Measurements from ENCODE around the gene GIPC3. TPM values are rescaled to one million over a fixed set of nuclear protein-coding genes. Genes with fewer than 3 reads are reported as not detected.
"Not testable (repeated sequence)": the region's sequence is repeated elsewhere in the genome, so short reads cannot be mapped to it uniquely, and the experiment has no call there.

The GIPC3 gene
- total RNA-seq, 2 experiments from 2014 or later: 0.15 to 0.23 TPM

GRCh38 chr19:3626473-3627350 lies 41.4 kb downstream of the GIPC3 start, which contains the start of gene CACTIN:
CACTIN (minus strand) TSS chr19:3626790; CDS start chr19:3626762, 28 bp downstream.
- H3K36me3 Mint-ChIP-seq: peaks cover 5% of the 10 kb centered on the region
- H3K9me3 Mint-ChIP-seq (ENCODE audit: low read depth): no peaks in the 10 kb centered on the region
- peak; percentile 98 for ATAC-seq
- peaks cover 24% of the 10 kb centered on the region for H3K4me1 Mint-ChIP-seq
- H3K27me3 Mint-ChIP-seq: no peaks in the 10 kb centered on the region
- H3K4me3 Mint-ChIP-seq: peak within 1 kb of the TSS; percentile 86
- H3K27ac Mint-ChIP-seq: peak within 1 kb of the TSS; percentile 98
- DNase-seq: peak; percentile 99
- CTCF ChIA-PET: interaction anchor here (0.6 to 1.6 kb wide), 7 partner anchors 10 to 195 kb away, joined by 3 to 4 read pairs (median 3); no protein-coding TSS in a partner anchor

- Mint-ChIP-seq H3K4me3 (peak overlapping the region; percentile 86), H3K27me3 (no peaks in the 10 kb centered on the region), H3K36me3 (peaks cover 3% of the 10 kb centered on the region), H3K27ac (peak overlapping the region; percentile 98), H3K4me1 (peaks cover 24% of the 10 kb centered on the region), H3K9me3 (ENCODE audit: low read depth) (no peaks in the 10 kb centered on the region)
- DNase-seq: no peak
- CTCF ChIA-PET: interaction anchor here (0.6 to 1.6 kb wide), 7 partner anchors 9 to 195 kb away, joined by 3 to 4 read pairs (median 3); no protein-coding TSS in a partner anchor
- no peak for ATAC-seq
These were observed 42.1 kb downstream of the GIPC3 start for GRCh38 chr19:3627351-3627723.

GRCh38 chr19:3628766-3629165 lies 43.5 kb downstream of the GIPC3 start:
- H3K36me3 Mint-ChIP-seq; H3K27ac Mint-ChIP-seq; ATAC-seq; DNase-seq; H3K9me3 Mint-ChIP-seq (ENCODE audit: low read depth); H3K4me3 Mint-ChIP-seq; H3K27me3 Mint-ChIP-seq: not testable (repeated sequence)
- CTCF ChIA-PET: interaction anchor here (0.7 kb wide), 1 partner anchor 38 kb away, joined by 3 read pairs; no protein-coding TSS in a partner anchor
- H3K4me1 Mint-ChIP-seq: peaks cover 24% of the 10 kb centered on the region

GRCh38 chr19:3631053-3631861 lies 46.0 kb downstream of the GIPC3 start:
- Mint-ChIP-seq H3K27ac (no peak overlapping the region), H3K4me3 (no peak overlapping the region), H3K9me3 (ENCODE audit: low read depth) (no peaks in the 10 kb centered on the region), H3K4me1 (peaks cover 4% of the 10 kb centered on the region), H3K27me3 (no peaks in the 10 kb centered on the region), H3K36me3 (no peaks in the 10 kb centered on the region)
- DNase-seq (no peak), ATAC-seq (no peak)
- CTCF ChIA-PET: no interaction called here

GRCh38 chr19:3632098-3632497 lies 46.8 kb downstream of the GIPC3 start:
- Mint-ChIP-seq H3K36me3 (no peaks in the 10 kb centered on the region), H3K9me3 (ENCODE audit: low read depth) (no peaks in the 10 kb centered on the region), H3K27me3 (no peaks in the 10 kb centered on the region), H3K27ac (no peak overlapping the region), H3K4me3 (no peak overlapping the region), H3K4me1 (peaks cover under 1% of the 10 kb centered on the region)
- DNase-seq: no peak
- CTCF ChIA-PET: interaction anchor here (1.5 kb wide), 1 partner anchor 34 kb away, joined by 3 read pairs; no protein-coding TSS in a partner anchor
- no peak for ATAC-seq

GRCh38 chr19:3632739-3633558 lies 47.7 kb downstream of the GIPC3 start:
- Mint-ChIP-seq H3K9me3 (ENCODE audit: low read depth) (no peaks in the 10 kb centered on the region), H3K4me3 (no peak overlapping the region), H3K36me3 (no peaks in the 10 kb centered on the region), H3K27me3 (no peaks in the 10 kb centered on the region), H3K27ac (no peak overlapping the region), H3K4me1 (no peaks in the 10 kb centered on the region)
- CTCF ChIA-PET: interaction anchor here (1.5 kb wide), 1 partner anchor 33 kb away, joined by 3 read pairs; no protein-coding TSS in a partner anchor
- no peak for DNase-seq
- no peak for ATAC-seq

GRCh38 chr19:3633559-3633988 lies 48.3 kb downstream of the GIPC3 start:
- CTCF ChIA-PET: no interaction called here
- H3K4me3 Mint-ChIP-seq: no peak overlapping the region
- no peaks in the 10 kb centered on the region for H3K36me3 Mint-ChIP-seq
- no peak for ATAC-seq
- no peaks in the 10 kb centered on the region for H3K27me3 Mint-ChIP-seq
- H3K27ac Mint-ChIP-seq: no peak overlapping the region
- no peaks in the 10 kb centered on the region for H3K4me1 Mint-ChIP-seq
- no peak for DNase-seq
- no peaks in the 10 kb centered on the region for H3K9me3 Mint-ChIP-seq (ENCODE audit: low read depth)

GRCh38 chr19:3634496-3635045 lies 49.3 kb downstream of the GIPC3 start:
- no peaks in the 10 kb centered on the region for H3K27me3 Mint-ChIP-seq
- H3K4me3 Mint-ChIP-seq: no peak overlapping the region
- H3K27ac Mint-ChIP-seq: no peak overlapping the region
- DNase-seq: no peak
- H3K36me3 Mint-ChIP-seq: no peaks in the 10 kb centered on the region
- H3K4me1 Mint-ChIP-seq: no peaks in the 10 kb centered on the region
- CTCF ChIA-PET: no interaction called here
- no peaks in the 10 kb centered on the region for H3K9me3 Mint-ChIP-seq (ENCODE audit: low read depth)
- ATAC-seq: no peak

GRCh38 chr19:3636506-3636905 lies 51.2 kb downstream of the GIPC3 start:
- Mint-ChIP-seq H3K4me3 (no peak overlapping the region), H3K4me1 (no peaks in the 10 kb centered on the region), H3K9me3 (ENCODE audit: low read depth) (no peaks in the 10 kb centered on the region), H3K36me3 (peaks cover 2% of the 10 kb centered on the region), H3K27ac (no peak overlapping the region), H3K27me3 (no peaks in the 10 kb centered on the region)
- CTCF ChIA-PET: interaction anchor here (0.9 to 1.4 kb wide), 2 partner anchors 9 to 533 kb away, joined by 3 read pairs; partner anchors contain the start of gene CACTIN
- no peak for ATAC-seq
- DNase-seq: no peak

GRCh38 chr19:3636962-3637361 lies 51.7 kb downstream of the GIPC3 start:
- DNase-seq (no peak), ATAC-seq (no peak)
- CTCF ChIA-PET: interaction anchor here (0.9 to 1.4 kb wide), 2 partner anchors 10 to 533 kb away, joined by 3 read pairs; partner anchors contain the start of gene CACTIN
- H3K4me3 Mint-ChIP-seq: no peak overlapping the region
- no peaks in the 10 kb centered on the region for H3K4me1 Mint-ChIP-seq
- H3K27me3 Mint-ChIP-seq: no peaks in the 10 kb centered on the region
- H3K27ac Mint-ChIP-seq: no peak overlapping the region
- no peaks in the 10 kb centered on the region for H3K9me3 Mint-ChIP-seq (ENCODE audit: low read depth)
- peaks cover 2% of the 10 kb centered on the region for H3K36me3 Mint-ChIP-seq

- H3K27ac Mint-ChIP-seq: no peak overlapping the region
- no peaks in the 10 kb centered on the region for H3K9me3 Mint-ChIP-seq (ENCODE audit: low read depth)
- peaks cover 2% of the 10 kb centered on the region for H3K36me3 Mint-ChIP-seq
- DNase-seq (no peak), ATAC-seq (no peak)
- no peaks in the 10 kb centered on the region for H3K27me3 Mint-ChIP-seq
- CTCF ChIA-PET: no interaction called here
- no peak overlapping the region for H3K4me3 Mint-ChIP-seq
- no peaks in the 10 kb centered on the region for H3K4me1 Mint-ChIP-seq
These were observed 52.3 kb downstream of the GIPC3 start for GRCh38 chr19:3637621-3638020.

All from activated CD8-positive, alpha-beta memory T cell treated with anti-CD3 and anti-CD28 coated beads, Interleukin-2, amount 10 ng/mL, durations not matched to agents 7 days and 5 days (primary cell).